HepG2 (cell line): ENCODE results near the gene MAN1B1. TPM values are rescaled to one million over a fixed set of nuclear protein-coding genes. Genes with fewer than 3 reads are reported as not detected.
A peak's percentile ranks its signal among the peaks of the same experiment; 100 is the strongest.

Experiments used
- ATAC-seq: fragments of 200-7000 bp; cut with Tn5 transposase; 3 replicates; pipeline ENCODE4 v1.9.1; 2020; ENCODE audit warnings: mild to moderate bottlenecking, moderate library complexity
- BruUV-seq: library from RNA; stranded (reverse); fragments of 400-500 nt; replicated peaks from 2 replicates; lab custom pipeline; 2021; lab: Mats Ljungman, UMichigan
- CTCF ChIA-PET: fragments of 300-600 bp; formaldehyde crosslinking; extraction: SDS; loops from one replicate; lab custom pipeline; 2021; ENCODE audit warnings: low total read pairs, inconsistent platforms, low intra/inter-chr PET ratio; lab: Yijun Ruan, JAX
- POLR2A ChIA-PET: fragments of 350-600 bp; sonication (Branson Sonifier 250); formaldehyde crosslinking; loops from one replicate; lab custom pipeline; 2020; ENCODE audit warnings: antibody characterized with exemption, inconsistent platforms; lab: Yijun Ruan, JAX
- DNase-seq: peaks from one replicate; pipeline ENCODE4 v3.0.0-alpha.2; 2015; ENCODE audit warnings: low spot score
- FAIRE-seq: peaks from 3 replicates; lab custom pipeline; 2011; peaks lifted over from hg19 to GRCh38; lab: Jason Lieb, UNC
- H2AFZ ChIP-seq: one replicate; pipeline ENCODE4 v1.6.1; 2011; ENCODE audit warnings: low read length, inconsistent platforms
- H3K27ac ChIP-seq: fragments of 300-600 bp; 3 replicates; pipeline ENCODE4 v1.8.0; 2011; ENCODE audit warnings: mixed run types, mild to moderate bottlenecking, mixed read lengths, low read length, inconsistent platforms; ENCODE audit not compliant: insufficient read depth; ENCODE audit errors: extremely low read length
- H3K27me3 ChIP-seq, 2 experiments: fragments of 200-600 bp in 1 of 2; 2 replicates in 1 of 2; 3 replicates in 1 of 2; pipeline versions ENCODE4 v1.6.0 to v1.8.0; 2011; ENCODE audit warnings: low read length in 2 of 2, mild to moderate bottlenecking in 2 of 2, moderate library complexity in 2 of 2, inconsistent platforms in 1 of 2; ENCODE audit not compliant: insufficient read depth in 2 of 2, control insufficient read depth in 1 of 2
- H3K36me3 ChIP-seq, 2 experiments: fragments of 200-600 bp in 1 of 2; replicated peaks in 1 of 2; 2 replicates in 1 of 2; 3 replicates in 1 of 2; pipeline versions ENCODE4 v1.5.1 to v1.8.0; 2011; ENCODE audit warnings: low read length in 2 of 2, inconsistent platforms in 1 of 2; ENCODE audit not compliant: insufficient read depth in 2 of 2, control insufficient read depth in 1 of 2
- H3K4me1 ChIP-seq: 2 replicates; pipeline ENCODE4 v1.5.1; 2012; ENCODE audit warnings: low read length, inconsistent platforms; ENCODE audit not compliant: insufficient read depth
- H3K4me2 ChIP-seq: 2 replicates; pipeline ENCODE4 v1.6.0; 2011; ENCODE audit warnings: low read depth, low read length, inconsistent platforms
- H3K4me3 ChIP-seq, 3 experiments: fragments of 200-600 bp in 1 of 3; sonication (generic), shearing (Covaris generic) in 1 of 3; replicated peaks in 1 of 3; 2 replicates each; pipeline ENCODE4 v1.5.1; 2011 to 2016; ENCODE audit warnings: low read length in 3 of 3, inconsistent platforms in 2 of 3, low read depth in 2 of 3, mild to moderate bottlenecking in 2 of 3, control low read depth in 1 of 3, mixed read lengths in 1 of 3; ENCODE audit not compliant: insufficient read depth in 1 of 3
- H3K79me2 ChIP-seq: one replicate; pipeline ENCODE4 v1.6.1; 2011; ENCODE audit warnings: low read length, inconsistent platforms; ENCODE audit not compliant: insufficient read depth
- H3K9ac ChIP-seq: 2 replicates; pipeline ENCODE4 v1.6.0; 2011; ENCODE audit warnings: mild to moderate bottlenecking, low read depth, low read length, inconsistent platforms; ENCODE audit not compliant: insufficient read depth
- H3K9me3 ChIP-seq: 2 replicates; pipeline ENCODE4 v1.5.1; 2012; ENCODE audit warnings: mild to moderate bottlenecking, low read length
- H4K20me1 ChIP-seq: 2 replicates; pipeline ENCODE4 v1.6.0; 2011; ENCODE audit warnings: inconsistent platforms, mild to moderate bottlenecking, low read length, moderate library complexity; ENCODE audit not compliant: insufficient read depth
- MIER2 ChIP-seq: IDR thresholded peaks from 2 replicates; pipeline ENCODE4 v1.6.1; 2016; ENCODE audit warnings: missing biosample characterization, missing genetic modification reagents
- REST ChIP-seq, 2 experiments: IDR thresholded peaks; 2 replicates each; pipeline ENCODE4 v1.6.1; 2011 to 2012; ENCODE audit warnings: low read length in 2 of 2, borderline replicate concordance in 1 of 2, low read depth in 1 of 2, mild to moderate bottlenecking in 1 of 2, moderate library complexity in 1 of 2
- ZBTB34 ChIP-seq: sonication (generic); formaldehyde crosslinking; IDR thresholded peaks from 2 replicates; pipeline ENCODE4 v1.8.0; 2022; ENCODE audit warnings: mild to moderate bottlenecking, missing genetic modification reagents
- WGBS: methylation state at CpG from one replicate; pipeline ENCODE4 v1.1.6; 2017; ENCODE audit warnings: low lambda C conversion rate; 5-methylcytosine and 5-hydroxymethylcytosine counted together
- in situ Hi-C: cut with HindIII; loops from 2 replicates; pipeline ENCODE4 v1.10.0; 2017; ENCODE audit warnings: low pct_unique_long_range_greater_than_20kb; ENCODE audit not compliant: extremely low pct_ligation_motif_present
- intact Hi-C: fragments of 100-400 bp; cut with micrococcal nuclease; formaldehyde crosslinking; loops from one replicate; pipeline ENCODE4 v1.10.0; 2022; ENCODE audit not compliant: unreplicated experiment
- polyA plus RNA-seq, 8 experiments: library from polyadenylated mRNA; depleted of rRNA in 3 of 8; stranded (reverse) in 7 of 8; unstranded in 1 of 8; fragments of >200 nt; fragmentation: Illumina TruSeq in 4 of 8; extraction: Trizol in 4 of 8; gene quantifications; 2 replicates each; pipeline versions ENCODE4 v1.2.1 to v1.2.3, GENCODE V29; 2011 to 2016; ENCODE audit warnings: low read depth in 4 of 8, missing spikeins in 1 of 8, mixed read lengths in 1 of 8; ENCODE audit not compliant: insufficient read depth in 1 of 8
- total RNA-seq, 5 experiments: library from RNA; depleted of rRNA; stranded (reverse); fragments of >200 nt; fragmentation: Illumina TruSeq; extraction: Trizol; gene quantifications; 2 replicates each; pipeline ENCODE4 v1.2.3, GENCODE V29; 2016; ENCODE audit warnings: low read depth in 1 of 5

The MAN1B1 gene
- total and polyA plus RNA-seq, 2 of the 13 experiments (the other 11 are each of a cell fraction or from before 2014, with no cell fraction given) = 48.9 to 59.5 TPM

GRCh38 chr9:137146527-137146918, 59.7 kb downstream of the MAN1B1 start:
- ATAC-seq = peak; percentile 10; the same call in 1 of the 3 replicates
- 0% methylated on average over 4 of the region's 9 CpGs for WGBS
- BruUV-seq = no TSS peak
- no peak overlapping the region for H3K9ac ChIP-seq
- FAIRE-seq = no peak
- H3K27me3 ChIP-seq = peaks cover 16 to 63% of the 10 kb centered on the region in 2 experiments
- no peak overlapping the region for H3K4me3 ChIP-seq
- POLR2A ChIA-PET = no interaction called here
- intact Hi-C loops = no loop called here
- H3K27ac ChIP-seq = no peak overlapping the region
- H4K20me1 ChIP-seq = no peaks in the 10 kb centered on the region
- no peaks in the 10 kb centered on the region for H3K36me3 ChIP-seq
- in situ Hi-C loops = no loop called here
- H3K4me1 ChIP-seq = peaks cover 19% of the 10 kb centered on the region
- no peaks in the 10 kb centered on the region for H3K9me3 ChIP-seq
- TF ChIP-seq REST (IDR thresholded peaks at IDR 0.05; ENCODE audit: borderline replicate concordance in 1 of 2, low read depth in 1 of 2, low read length in 2 of 2) = peak; percentile 55 to 89
- no peak for TF ChIP-seq ZBTB34 (CRISPR knock-in tag)
- peak; percentile 76; the same call in 1 of the 2 replicates for TF ChIP-seq MIER2 (CRISPR knock-in tag)
- H3K4me2 ChIP-seq = no peak overlapping the region
- no peak overlapping the region for H2AFZ ChIP-seq
- CTCF ChIA-PET = no interaction called here
- no peaks in the 10 kb centered on the region for H3K79me2 ChIP-seq
- DNase-seq = no peak
